ENCODE data around the gene PTAFR.

Gene PTAFR

DNA sequence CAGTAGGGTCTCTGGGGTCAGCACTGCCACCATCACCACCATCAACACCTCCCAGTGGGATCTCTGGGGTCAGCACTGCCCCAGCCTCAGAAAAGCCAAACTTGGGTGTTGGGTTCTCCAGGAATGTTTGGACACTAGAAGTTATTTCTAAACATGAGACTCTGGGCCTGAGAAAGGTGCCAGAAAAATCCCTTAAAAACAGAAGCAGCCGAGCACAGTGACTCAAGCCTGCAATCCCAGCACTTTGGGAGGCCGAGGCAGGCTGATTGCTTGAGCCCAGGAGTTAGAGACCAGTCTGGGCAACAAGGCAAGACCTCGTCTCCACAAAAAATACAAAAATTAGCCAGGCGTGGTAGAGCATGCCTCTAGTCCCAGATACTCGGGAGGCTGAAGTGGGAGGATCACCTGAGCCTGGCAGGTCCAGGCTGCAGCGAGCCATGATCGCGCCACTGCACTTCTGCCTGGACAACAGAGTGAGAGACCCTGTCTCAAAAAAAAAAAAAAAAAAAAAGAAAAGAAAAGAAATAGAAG lies 470 bp downstream of the PTAFR start:
- no peak for DNase-seq

DNA sequence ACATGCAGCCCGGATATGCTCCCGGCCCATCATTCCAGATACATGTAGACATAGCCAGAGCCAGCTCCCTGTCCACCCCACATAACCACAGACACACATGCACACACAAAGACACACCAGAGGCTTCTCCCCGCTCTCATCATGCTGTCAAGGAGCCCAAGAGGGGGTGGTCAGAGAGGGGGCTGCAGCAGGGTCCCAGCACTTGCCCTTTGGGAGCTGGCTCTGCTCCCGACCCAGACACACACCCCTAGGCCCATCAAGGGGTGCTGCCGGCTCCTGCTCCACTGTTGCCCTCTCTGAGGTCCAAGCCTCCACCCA lies 2.6 kb downstream of the PTAFR start:
- DNase-seq = no peak

DNA sequence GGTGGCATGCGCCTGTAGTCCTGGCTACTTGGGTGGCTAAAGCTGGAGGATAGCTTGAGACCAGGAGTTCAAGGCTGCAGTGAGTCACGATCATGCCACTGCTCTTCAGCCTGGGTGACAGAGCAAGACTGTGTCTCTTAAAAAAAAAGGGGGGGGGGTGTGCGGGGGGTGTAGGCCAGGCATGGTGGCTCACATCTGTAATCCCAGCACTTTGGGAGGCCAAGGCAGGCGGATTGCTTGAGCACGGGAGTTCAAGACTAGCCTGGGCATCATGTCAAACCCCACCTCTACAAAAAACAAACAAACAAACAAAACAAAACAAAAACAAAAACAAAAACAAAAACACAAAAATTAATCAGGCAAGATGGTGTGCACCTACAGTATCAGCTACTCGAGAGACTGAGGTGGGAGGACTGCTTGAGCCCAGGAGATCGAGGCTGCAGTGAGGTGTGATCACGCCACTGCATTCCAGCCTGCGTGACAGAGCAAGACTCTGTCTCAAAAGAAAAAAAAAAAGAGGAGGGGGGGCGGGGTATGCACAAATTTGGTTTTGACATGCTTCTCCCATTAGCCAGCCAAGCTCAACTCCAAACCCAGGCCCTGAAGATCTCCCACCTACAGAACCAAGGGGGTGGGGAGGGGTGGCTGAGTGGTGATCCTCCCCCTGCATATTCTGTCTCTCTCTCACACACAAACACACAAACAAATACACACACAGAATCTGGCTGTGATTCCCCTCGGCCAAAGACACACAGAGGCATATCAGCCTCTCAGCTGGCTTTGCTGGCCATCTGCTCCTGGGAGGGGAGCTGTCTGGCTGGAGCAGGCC lies 3.1 kb downstream of the PTAFR start:
- no peak for DNase-seq

DNA sequence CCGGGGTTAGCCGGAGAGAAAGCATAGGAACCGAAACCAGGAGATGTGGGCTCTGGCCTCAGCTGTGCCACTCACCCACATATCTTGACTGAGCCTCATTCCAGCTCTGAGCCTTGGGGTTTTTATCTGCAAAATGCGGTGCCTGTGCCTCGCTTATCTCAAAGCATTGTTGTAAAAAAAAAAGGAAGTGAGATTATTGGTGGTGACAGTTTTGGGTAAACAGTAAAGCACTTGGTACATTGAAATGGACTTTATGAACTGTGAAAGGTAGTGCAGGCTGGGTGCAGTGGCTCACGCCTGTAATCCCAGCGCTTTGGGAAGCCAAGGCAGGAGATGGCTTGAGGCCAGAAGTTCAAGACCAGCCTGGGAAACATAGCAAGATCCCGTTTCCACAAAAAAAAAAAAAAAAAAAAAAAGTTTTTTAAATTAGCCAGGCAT lies 3.8 kb downstream of the PTAFR start:
- no peak for DNase-seq

DNA sequence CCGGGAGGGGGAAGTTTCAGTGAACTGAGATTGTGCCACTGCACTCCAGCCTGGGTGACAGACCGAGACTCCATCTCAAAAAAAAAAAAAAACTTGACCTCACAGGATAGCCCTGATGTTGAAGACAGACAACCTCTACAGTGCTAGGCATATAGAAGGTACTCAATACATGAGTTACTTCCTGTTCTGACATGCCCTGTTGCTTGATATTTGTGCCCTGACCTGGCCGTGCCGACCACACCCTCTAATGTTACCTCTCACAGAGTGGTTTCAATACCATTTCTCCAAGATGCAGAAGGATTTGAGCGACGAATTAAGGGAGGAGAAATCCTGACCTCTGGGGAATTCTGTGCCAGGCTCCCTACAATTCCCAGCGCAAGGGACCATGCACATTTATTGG lies 5.2 kb downstream of the PTAFR start:
- DNase-seq = no peak

DNA sequence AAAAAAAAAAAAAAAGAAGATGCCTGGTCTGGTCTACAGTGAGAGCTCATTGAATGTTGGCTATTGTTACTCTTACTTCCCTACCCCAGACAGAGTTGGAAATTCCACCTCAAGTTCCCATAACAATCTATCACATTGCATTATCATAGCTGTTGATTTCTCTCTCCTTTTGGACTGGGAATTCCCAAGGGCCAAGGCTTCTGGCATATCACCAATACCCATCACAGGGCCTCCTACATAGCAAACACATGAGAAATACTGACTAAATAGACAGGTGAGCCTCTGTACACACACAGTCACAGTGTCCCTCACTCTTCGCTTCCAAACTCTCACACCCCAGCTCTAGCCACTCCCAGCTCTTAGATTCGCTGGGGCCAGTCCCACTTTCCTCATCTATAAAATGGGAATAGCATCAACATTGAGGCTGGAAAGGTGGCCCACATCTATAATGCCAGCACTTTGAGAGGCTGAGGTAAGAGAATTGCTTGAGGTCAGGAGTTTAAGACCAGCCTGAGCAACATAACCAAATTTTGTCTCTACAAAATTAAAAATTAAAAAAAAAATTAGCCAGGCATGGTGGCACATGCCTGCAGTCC lies 6.4 kb downstream of the PTAFR start:
- no peak for DNase-seq

DNA sequence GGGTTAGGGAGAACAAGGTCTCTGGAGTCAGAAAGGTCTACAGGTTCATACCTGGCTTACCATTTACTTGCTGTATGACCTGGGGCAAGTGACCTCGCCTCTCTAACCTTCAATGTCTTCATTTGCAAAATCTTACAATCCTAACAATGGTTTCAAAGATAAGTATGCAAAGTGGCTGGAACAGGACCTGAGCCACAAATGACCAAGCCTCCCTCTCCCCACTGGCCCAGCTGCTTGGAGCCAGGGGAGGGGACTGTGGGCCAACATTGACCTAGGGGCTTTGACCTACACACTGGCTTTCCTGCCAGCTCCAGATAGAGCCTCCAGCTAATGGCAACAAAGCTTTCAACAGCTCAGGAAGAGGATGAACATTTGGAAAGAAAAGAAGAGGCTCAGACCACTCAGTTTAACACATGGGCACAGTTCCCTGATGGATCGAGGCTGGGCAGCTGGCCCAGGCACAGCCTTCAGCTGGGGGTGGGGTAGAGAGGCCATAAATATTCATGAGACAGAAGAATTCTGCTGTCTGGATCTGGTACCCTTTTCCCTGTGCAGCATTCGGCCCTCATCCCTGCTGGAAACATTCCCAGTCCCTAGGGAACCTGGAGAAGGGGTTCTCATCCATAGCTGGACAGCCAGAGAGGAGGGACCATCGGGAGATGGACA lies 12.9 kb downstream of the PTAFR start:
- DNase-seq = no peak

DNA sequence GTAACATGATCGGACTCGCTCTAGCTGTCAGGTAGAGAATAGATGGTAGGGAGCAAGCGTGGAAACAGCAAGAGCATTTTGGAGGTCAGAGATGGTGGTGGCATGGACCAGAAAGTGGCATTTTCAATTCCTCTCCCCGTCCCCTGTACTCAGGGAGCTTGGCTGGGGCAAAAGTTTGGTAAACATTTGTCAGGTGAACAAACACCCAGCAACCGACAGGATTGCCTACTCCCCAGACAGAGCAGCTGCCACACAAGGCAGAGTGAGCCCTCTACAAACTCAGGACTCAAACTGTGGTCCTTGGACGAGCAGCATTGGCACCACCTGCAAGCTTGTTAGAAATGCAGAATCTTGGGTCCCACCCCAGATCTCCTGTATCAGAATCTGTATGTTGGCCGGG lies 14.3 kb downstream of the PTAFR start:
- DNase-seq = no peak

DNA sequence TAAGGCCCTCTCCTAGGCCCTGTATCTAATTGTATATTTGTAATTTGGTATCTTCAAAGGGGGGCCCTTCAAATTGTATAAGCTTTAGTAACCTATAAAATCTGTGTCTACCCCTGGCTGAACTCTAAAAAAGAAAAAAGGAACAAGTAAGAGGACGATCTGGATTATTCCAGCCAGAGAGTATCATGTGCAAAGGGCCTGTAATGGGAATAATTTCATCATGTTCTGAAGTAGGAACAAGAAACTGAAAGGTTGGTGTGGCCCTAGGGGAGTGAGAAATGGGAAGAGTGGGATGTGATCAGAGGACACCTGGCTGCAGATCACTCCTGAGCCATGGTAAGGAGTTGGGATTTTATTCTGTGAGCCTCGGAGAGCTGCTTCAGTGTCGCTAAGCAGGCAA lies 14.7 kb downstream of the PTAFR start:
- no peak for DNase-seq

DNA sequence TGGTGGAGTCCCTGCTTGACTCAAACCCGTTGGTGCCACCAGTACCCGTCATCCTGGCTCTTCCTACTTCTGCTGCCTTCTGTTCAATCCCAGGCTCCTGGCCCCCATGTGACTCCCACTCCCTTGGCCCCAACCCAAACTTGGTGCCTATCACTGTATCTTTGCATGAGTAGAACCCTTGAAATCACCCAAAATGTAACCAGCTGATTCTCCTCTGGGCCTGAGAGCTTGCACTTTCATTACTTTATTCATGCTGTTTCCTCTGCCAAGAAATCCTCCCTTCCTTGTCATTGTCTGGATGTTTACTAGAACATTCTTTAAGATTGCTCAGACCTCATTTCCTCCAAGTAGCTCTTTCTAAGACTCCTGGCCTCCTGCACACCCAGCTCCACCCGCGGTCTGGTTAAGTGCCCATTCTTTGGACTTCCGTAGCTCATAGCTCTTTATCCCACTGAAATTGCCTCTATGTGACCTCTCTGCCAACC lies 15.7 kb downstream of the PTAFR start:
- DNase-seq = no peak

DNA sequence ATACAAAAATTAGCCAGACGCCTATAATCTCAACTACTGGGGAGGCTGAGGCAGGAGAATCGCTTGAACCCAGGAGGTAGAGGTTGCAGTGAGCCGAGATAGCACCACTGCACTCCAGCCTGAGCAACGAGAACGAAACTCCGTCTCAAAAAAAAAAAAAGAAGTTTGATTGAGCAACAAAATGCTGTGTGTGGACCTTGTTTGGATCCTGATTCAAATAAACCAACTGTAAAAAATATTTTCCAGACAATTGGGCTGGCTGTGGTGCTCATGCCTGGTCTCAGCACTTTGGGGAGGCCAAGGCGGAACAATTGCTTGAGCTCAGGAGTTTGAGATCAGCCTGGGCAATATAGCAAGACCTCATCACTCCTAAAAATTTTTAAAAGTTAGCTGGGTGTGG lies 16.8 kb downstream of the PTAFR start:
- DNase-seq = no peak

DNA sequence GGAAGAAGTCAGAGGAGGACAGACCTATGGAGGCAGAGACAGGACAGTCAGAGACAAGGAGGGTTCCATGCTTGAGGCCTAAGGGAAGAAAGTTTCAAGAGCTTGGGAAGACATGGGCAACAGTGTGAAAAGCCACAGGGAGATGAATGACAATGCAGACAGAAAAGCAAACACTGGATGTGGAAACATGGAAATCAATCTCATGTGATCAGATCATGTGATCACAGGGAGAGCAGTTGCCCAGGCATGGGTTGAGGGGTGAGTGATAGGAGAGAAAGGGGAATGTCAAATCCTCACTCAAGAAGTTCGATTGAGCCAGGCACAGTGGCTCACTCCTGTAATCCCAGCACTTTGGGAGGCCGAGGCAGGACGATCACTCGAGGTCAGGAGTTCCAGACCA lies 17.2 kb downstream of the PTAFR start:
- no peak for DNase-seq

DNA sequence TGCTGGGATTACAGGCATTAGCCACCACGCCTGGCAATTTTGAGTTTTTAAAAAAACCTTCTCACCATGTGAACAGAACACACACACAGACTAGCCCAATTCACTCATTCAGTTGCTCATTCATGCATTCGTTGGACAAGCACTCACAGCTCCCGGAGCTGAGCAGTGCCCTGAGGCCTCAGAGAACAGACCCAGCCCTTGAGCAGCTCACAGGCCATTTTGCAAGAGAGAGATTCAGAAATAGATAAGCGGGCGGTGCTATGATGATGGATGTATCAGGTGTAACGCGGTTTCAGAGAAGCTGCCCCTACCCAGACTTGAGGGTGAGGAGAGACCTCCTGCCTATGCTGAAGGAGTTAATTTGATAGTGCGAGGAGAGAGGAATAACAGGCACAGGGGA lies 18.6 kb downstream of the PTAFR start:
- no peak for DNase-seq

DNA sequence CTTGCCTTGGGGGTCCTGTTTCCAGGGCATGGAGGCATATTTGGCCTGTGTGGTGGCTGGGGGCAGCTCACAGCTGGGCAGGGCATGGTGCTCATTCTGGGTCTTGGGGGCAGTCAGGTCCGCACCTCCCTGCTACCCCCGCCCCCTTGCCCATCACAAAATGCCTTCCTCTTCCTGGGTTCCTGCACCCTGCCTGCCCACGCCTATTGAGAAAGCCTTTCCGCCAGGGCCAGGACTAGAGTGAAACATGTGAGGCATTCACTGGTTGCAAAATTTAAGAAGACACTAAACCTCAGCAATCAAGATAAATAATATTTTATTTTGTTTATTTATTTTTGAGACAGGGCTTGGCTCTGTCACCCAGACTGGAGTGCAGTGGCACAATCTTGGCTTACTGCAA lies 19.7 kb downstream of the PTAFR start:
- DNase-seq = no peak

DNA sequence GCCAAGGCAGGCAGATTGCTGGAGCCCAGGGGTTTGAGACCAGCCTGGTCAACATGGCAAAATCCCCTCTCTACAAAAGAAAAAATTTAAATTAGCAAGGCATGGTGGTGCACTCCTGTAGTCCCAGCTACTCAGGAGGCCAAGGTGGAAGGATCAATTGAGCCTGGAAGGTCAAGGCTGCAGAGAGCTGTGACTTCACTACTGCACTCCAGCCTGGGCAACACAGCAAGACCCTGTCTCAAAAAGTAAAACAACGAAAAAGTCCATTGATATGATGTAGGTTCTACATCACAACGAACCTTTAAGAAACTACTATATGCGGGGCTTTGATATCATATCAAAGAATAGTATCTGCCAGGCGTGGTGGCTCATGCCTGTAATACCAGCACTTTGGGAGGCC lies 20.9 kb downstream of the PTAFR start:
- no peak for DNase-seq

DNA sequence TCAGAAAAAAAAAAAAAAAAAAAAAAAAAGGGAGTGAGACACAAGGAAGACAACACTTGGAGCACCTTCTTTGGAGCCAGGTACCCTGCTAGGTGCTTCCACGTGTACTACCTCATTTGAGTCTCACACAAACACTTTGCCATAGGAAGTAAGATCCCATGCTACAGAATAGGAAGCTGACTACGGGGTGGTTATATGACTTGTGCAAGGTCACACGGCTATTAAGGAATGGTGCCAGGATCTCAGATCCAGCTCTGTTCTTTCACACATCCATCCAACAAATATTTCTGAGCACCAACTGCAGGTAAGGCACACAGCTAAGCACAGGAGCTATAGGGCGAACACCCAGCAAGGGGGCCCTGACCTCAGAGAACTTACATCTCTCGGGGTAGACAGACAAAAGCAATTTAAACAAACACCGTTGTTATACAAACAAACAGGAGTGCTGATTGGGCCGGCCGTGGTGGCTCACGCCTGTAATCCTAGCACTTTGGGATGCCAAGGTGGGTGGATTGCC lies 22.4 kb downstream of the PTAFR start:
- DNase-seq = no peak

DNA sequence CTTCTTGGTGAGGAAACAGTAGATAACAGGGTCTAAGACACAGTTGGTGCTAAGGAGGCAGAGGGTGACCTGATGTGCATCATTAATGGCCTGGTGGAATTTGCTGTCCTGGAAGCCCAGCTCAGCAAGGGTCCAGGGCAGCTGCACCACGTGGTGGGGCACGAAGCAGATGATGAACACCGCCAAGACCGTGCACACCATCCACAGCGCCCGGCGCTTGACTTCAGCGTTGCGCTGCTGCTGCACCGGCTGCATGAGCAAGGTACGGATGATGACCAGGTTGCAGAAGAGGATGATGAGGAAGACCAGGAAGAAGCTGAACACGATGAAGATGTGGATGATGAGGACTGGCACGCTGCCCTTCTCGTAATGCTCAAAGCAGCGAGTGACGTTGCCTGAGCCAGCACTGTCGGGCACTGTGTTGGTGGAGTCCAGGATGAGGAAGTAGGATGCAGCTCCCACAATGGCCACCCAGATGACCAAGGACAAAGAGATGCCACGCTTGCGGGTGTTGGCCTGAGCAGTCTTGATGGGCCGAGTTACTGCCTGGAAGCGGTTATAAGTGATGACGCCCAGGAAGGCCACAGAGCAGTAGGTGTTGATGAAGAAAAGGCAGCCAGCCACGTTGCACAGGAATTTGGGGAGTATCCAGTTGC lies 26.2 kb downstream of the PTAFR start:
- no peak for DNase-seq

DNA sequence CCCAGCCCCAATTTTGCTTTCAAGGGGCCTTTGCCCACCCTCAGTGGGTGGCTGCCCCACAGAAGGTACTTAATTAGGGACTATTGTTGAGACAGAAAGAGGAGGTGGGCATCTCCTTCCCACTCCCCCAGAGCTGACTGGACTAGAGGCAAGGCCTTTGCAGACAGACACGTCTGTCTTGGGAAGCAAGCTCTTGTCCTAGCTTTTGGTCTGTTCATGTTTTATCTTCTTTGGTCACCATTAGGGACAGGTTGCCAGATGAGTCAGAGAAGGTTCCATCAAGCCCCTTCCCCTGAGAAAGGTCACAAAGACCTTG lies 27.7 kb downstream of the PTAFR start:
- DNase-seq = no peak

DNA sequence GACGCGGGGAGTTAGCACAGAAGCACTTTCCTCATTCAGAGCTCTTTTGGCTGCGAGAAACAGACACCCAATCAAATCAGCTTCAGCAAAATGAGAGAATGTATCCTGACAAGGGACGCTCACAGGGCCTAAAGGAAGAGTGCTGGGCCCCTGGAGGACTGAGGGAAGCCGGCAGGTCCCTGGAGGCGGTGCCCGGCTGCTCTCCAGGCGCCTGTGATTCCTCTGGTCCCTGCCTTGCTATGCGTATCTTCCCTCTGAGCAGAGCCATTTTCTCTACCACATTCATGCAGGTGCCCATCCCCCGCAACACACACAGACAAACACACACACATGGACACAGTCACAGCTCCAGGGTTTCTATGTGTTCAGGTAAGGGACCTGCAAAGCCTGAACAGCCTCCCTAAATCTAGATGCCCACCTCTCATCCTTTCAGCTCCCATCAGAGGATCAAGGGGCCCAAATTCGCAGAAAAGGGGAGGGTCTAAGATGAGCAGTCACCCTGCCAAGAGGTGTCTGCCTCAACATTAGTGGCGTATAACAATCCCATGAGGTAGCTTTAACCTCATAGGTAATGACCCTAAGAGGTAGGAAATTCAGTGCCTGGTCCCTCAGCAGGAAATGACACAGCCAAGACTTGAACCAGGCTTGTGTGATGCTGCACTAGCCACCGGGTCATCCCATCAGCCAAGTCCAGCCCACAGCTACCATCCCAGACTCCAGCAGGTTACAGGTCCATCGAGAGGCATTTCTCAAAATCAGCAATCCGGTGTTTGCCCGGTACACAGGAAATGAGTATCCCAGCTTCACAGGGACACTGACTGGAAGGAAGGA lies 29.0 kb downstream of the PTAFR start:
- DNase-seq = no peak

DNA sequence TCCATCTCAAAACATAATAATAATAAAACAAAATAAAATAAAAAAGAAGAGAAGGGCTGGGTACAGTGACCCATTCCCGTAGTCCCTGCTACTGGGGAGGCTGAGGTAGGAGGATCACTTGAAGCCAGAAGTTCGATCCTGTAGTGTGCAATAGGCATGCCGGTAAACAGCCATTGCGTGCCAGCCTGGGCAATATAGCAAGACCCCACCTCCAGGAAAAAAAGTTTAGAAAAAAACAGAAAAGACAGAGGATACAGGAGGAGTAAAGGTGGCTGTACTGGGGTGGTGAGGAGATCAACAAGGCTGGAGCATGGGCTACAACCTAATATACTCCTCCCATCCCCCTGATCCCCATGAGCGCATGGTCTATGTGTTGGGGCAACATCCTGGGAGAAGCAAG lies 30.8 kb downstream of the PTAFR start:
- DNase-seq = no peak

DNA sequence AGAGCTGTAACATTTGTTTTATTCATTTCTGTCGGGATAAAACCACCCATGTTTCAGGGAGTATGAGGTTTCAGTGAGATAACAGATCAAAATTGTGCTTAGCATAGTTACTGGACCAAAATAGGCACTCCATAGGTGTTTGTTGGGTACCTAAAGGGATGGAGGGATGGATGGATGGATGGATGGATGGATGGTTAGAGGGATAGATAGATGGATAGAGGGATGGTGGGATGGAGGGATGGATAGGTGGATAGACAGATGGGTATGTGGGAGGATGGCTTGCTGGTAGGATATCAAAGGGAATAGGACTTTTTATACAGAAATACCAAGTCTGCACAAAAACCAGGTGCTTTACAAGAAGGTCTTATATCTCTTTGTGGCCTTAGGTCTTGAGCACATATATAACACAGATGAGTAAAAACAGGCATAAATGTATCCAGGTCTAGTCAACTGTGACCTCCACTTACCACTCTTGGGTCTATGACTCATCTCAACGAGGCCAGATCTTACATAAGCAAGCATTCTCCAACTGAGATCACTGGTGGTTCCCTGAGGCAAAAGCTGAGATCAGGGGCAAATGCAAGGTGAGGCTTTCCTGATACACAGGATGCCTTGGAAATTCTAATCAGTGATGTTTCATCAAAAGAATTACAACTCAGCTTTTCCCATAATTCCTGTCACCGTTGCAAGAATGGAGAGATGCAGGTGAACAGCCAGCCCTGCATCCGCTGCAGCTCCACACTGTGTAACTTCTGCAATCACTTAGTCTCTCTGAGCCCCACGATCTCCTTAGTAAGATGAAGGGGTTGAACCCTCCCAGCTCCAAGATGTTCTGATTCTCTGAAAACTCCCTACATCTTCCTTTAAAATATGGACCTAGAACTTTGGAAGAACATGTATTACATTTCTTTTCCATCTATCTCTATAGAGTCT lies 32.0 kb downstream of the PTAFR start:
- DNase-seq = no peak

Data from T-helper 9 cell (primary cell).